NCI-H524 treated with DMSO at 0.1 percent for 48 hours (cell line): ENCODE measurements around the gene SLC25A1.

Experiments used
- DNase-seq: peaks from one replicate; lab custom pipeline; 2025; lab: John Stamatoyannopoulos, UW

SLC25A1 gene

GRCh38 chr22:19137384-19138216 lies 40.9 kb downstream of the SLC25A1 start:
- no peak for DNase-seq

- no peak for DNase-seq
These were observed 41.6 kb downstream of the SLC25A1 start for GRCh38 chr22:19136915-19137314.

GRCh38 chr22:19134874-19135273 lies 43.7 kb downstream of the SLC25A1 start:
- DNase-seq: no peak

GRCh38 chr22:19134176-19134831 lies 44.2 kb downstream of the SLC25A1 start:
- no peak for DNase-seq

GRCh38 chr22:19133561-19133960 lies 45.0 kb downstream of the SLC25A1 start:
- DNase-seq: no peak

GRCh38 chr22:19132693-19133400 lies 45.7 kb downstream of the SLC25A1 start:
- no peak for DNase-seq

GRCh38 chr22:19132153-19132552 lies 46.4 kb downstream of the SLC25A1 start:
- DNase-seq: no peak

GRCh38 chr22:19131685-19132015 lies 46.9 kb downstream of the SLC25A1 start:
- DNase-seq: no peak

GRCh38 chr22:19130959-19131684 lies 47.4 kb downstream of the SLC25A1 start, which contains the start of gene TSSK2:
TSS of gene TSSK2 (plus strand) at chr22:19131308. CDS start at chr22:19131400, 92 bp downstream.
- DNase-seq: no peak

GRCh38 chr22:19129871-19130270 lies 48.7 kb downstream of the SLC25A1 start:
- no peak for DNase-seq

GRCh38 chr22:19128946-19129727 lies 49.4 kb downstream of the SLC25A1 start:
- no peak for DNase-seq

GRCh38 chr22:19128009-19128401 lies 50.5 kb downstream of the SLC25A1 start:
- DNase-seq: no peak

GRCh38 chr22:19127329-19128008 lies 51.1 kb downstream of the SLC25A1 start:
- DNase-seq: no peak

GRCh38 chr22:19126309-19127273 lies 51.9 kb downstream of the SLC25A1 start:
- no peak for DNase-seq
